Tibial nerve (tissue), 4 donors: ENCODE results near the gene OPN1MW2. TPM values are rescaled to one million over a fixed set of nuclear protein-coding genes. Genes with fewer than 3 reads are reported as not detected.
"Not testable (repeated sequence)": the region's sequence is repeated elsewhere in the genome, so short reads cannot be mapped to it uniquely, and the experiment has no call there.

Experiments used
- DNase-seq, 2 donors: peaks; one replicate each; pipeline ENCODE4 v3.0.0-alpha.2; 2019; ENCODE audit warnings: low spot score in 2 of 2
- H3K27ac ChIP-seq, 4 donors: fragments of 200-600 bp; sonication (generic) in 3 of 4; one replicate each; pipeline ENCODE4 v1.5.1; 2017 to 2019; ENCODE audit warnings: mild to moderate bottlenecking in 1 of 4
- H3K27me3 ChIP-seq, 2 donors: fragments of 200-600 bp; sonication (generic) in 1 of 2; one replicate each; pipeline versions ENCODE4 v1.5.1 to v1.6.0; 2017 to 2019
- H3K36me3 ChIP-seq, 3 donors: fragments of 200-600 bp; sonication (generic); one replicate each; pipeline ENCODE4 v1.5.1; 2018 to 2019
- H3K4me1 ChIP-seq, 4 donors: fragments of 200-600 bp; sonication (generic) in 3 of 4; one replicate each; pipeline ENCODE4 v1.5.1; 2017 to 2019
- H3K4me3 ChIP-seq, 4 donors: fragments of 200-600 bp; sonication (generic) in 3 of 4; one replicate each; pipeline ENCODE4 v1.5.1; 2017 to 2019; ENCODE audit warnings: mild to moderate bottlenecking in 1 of 4, moderate library complexity in 1 of 4
- H3K9me3 ChIP-seq, 4 donors: fragments of 200-600 bp; sonication (generic) in 3 of 4; one replicate each; pipeline ENCODE4 v1.5.1; 2017 to 2019
- WGBS, 2 donors: methylation state at CpG; one replicate each; pipeline ENCODE4 v1.1.5; 2018; 5-methylcytosine and 5-hydroxymethylcytosine counted together
- total RNA-seq, 4 donors: library from RNA; depleted of rRNA; stranded (reverse); fragments of >200 nt; gene quantifications; one replicate each; pipeline ENCODE4 v1.1.0, GENCODE V29; 2016

OPN1MW2 gene
- total RNA-seq: not detected

- H3K9me3 ChIP-seq, DNase-seq, H3K27ac ChIP-seq, H3K36me3 ChIP-seq, H3K4me3 ChIP-seq, H3K27me3 ChIP-seq, H3K4me1 ChIP-seq: not testable (repeated sequence)
- WGBS, 2 donors: no CpG with 5 or more reads among the region's 16 CpGs
Measured at GRCh38 chrX:154219456-154219855, at the start of gene OPN1MW2. Gene OPN1MW2 (plus strand): TSS chrX:154219756. CDS start chrX:154219816, 60 bp downstream.

GRCh38 chrX:154172535-154172943, 47.0 kb upstream of the OPN1MW2 start:
- DNase-seq, H3K9me3 ChIP-seq, H3K27me3 ChIP-seq, H3K27ac ChIP-seq, H3K4me3 ChIP-seq, H3K4me1 ChIP-seq, H3K36me3 ChIP-seq: not testable (repeated sequence)
- no CpG with 5 or more reads among the region's 11 CpGs for WGBS, 2 donors

- not testable (repeated sequence) for DNase-seq, H3K9me3 ChIP-seq, H3K4me1 ChIP-seq, H3K27me3 ChIP-seq, H3K36me3 ChIP-seq, H3K27ac ChIP-seq, H3K4me3 ChIP-seq
- no CpG with 5 or more reads among the region's 10 CpGs for WGBS, 2 donors
Measured at GRCh38 chrX:154174356-154174755, 45.2 kb upstream of the OPN1MW2 start.

- WGBS, 2 donors: no CpG with 5 or more reads among the region's 14 CpGs
- H3K27me3 ChIP-seq, H3K9me3 ChIP-seq, H3K4me3 ChIP-seq, H3K4me1 ChIP-seq, H3K27ac ChIP-seq, H3K36me3 ChIP-seq, DNase-seq: not testable (repeated sequence)
Measured at GRCh38 chrX:154182296-154182695, 37.3 kb upstream of the OPN1MW2 start, which contains the start of gene OPN1MW. Gene OPN1MW (plus strand): TSS chrX:154182596. CDS start chrX:154182678, 82 bp downstream.

- H3K4me3 ChIP-seq, H3K36me3 ChIP-seq, H3K9me3 ChIP-seq, DNase-seq, H3K27me3 ChIP-seq, H3K27ac ChIP-seq, H3K4me1 ChIP-seq: not testable (repeated sequence)
- no CpG with 5 or more reads among the region's 8 CpGs for whole genome bisulfite sequencing, 2 donors
Measured at GRCh38 chrX:154183794-154184193, 35.8 kb upstream of the OPN1MW2 start.

GRCh38 chrX:154192846-154193245, 26.7 kb upstream of the OPN1MW2 start:
- not testable (repeated sequence) for H3K4me3 ChIP-seq, H3K27me3 ChIP-seq, H3K27ac ChIP-seq, H3K9me3 ChIP-seq, H3K36me3 ChIP-seq, H3K4me1 ChIP-seq, DNase-seq
- WGBS, 2 donors: no CpG with 5 or more reads among the region's 8 CpGs

- not testable (repeated sequence) for H3K36me3 ChIP-seq, H3K27ac ChIP-seq, H3K4me3 ChIP-seq, H3K27me3 ChIP-seq, DNase-seq, H3K9me3 ChIP-seq, H3K4me1 ChIP-seq
- no CpG with 5 or more reads among the region's 2 CpGs for WGBS, 2 donors
Measured at GRCh38 chrX:154194316-154194715, 25.2 kb upstream of the OPN1MW2 start.

- WGBS, 2 donors: no CpG with 5 or more reads among the region's 15 CpGs
- H3K36me3 ChIP-seq, H3K27me3 ChIP-seq, H3K27ac ChIP-seq, H3K4me3 ChIP-seq, DNase-seq, H3K9me3 ChIP-seq, H3K4me1 ChIP-seq: not testable (repeated sequence)
Measured at GRCh38 chrX:154196466-154196865, 23.1 kb upstream of the OPN1MW2 start.

GRCh38 chrX:154209670-154210418, 9.7 kb upstream of the OPN1MW2 start:
- H3K27me3 ChIP-seq, H3K27ac ChIP-seq, H3K4me1 ChIP-seq, DNase-seq, H3K36me3 ChIP-seq, H3K9me3 ChIP-seq, H3K4me3 ChIP-seq: not testable (repeated sequence)
- no CpG with 5 or more reads among the region's 21 CpGs for WGBS, 2 donors

GRCh38 chrX:154211057-154211456, 8.5 kb upstream of the OPN1MW2 start:
- H3K4me3 ChIP-seq, DNase-seq, H3K4me1 ChIP-seq, H3K27ac ChIP-seq, H3K36me3 ChIP-seq, H3K9me3 ChIP-seq, H3K27me3 ChIP-seq: not testable (repeated sequence)
- WGBS, 2 donors: 78 to 92% methylated on average over 4 to 5 of the region's 9 CpGs

- H3K27ac ChIP-seq, H3K27me3 ChIP-seq: not testable (repeated sequence)
- WGBS, 2 donors: no CpG with 5 or more reads among the region's 10 CpGs
Measured at GRCh38 chrX:154211499-154211898, 8.1 kb upstream of the OPN1MW2 start.

GRCh38 chrX:154225292-154225691, 5.7 kb downstream of the OPN1MW2 start:
- not testable (repeated sequence) for H3K4me3 ChIP-seq, H3K27me3 ChIP-seq, H3K27ac ChIP-seq, H3K9me3 ChIP-seq, H3K4me1 ChIP-seq, DNase-seq, H3K36me3 ChIP-seq
- no CpG with 5 or more reads among the region's 6 CpGs for WGBS, 2 donors

More at GRCh38 chrX:154211499-154211898, 8.1 kb upstream of the OPN1MW2 start:
- H3K4me3 ChIP-seq, DNase-seq, H3K36me3 ChIP-seq, H3K4me1 ChIP-seq, H3K9me3 ChIP-seq: not testable (repeated sequence)

- WGBS, 2 donors: no CpG with 5 or more reads among the region's 9 CpGs
- H3K9me3 ChIP-seq, H3K27me3 ChIP-seq, H3K27ac ChIP-seq, H3K4me1 ChIP-seq, H3K4me3 ChIP-seq, H3K36me3 ChIP-seq, DNase-seq: not testable (repeated sequence)
Measured at GRCh38 chrX:154226706-154227105, 7.2 kb downstream of the OPN1MW2 start.

- not testable (repeated sequence) for H3K27ac ChIP-seq, H3K4me3 ChIP-seq, H3K4me1 ChIP-seq, H3K36me3 ChIP-seq, H3K27me3 ChIP-seq, H3K9me3 ChIP-seq, DNase-seq
- no CpG with 5 or more reads among the region's 3 CpGs for WGBS, 2 donors
Measured at GRCh38 chrX:154231443-154231842, 11.9 kb downstream of the OPN1MW2 start.
